Measurements from ENCODE around the gene NOTCH2. TPM values are rescaled to one million over a fixed set of nuclear protein-coding genes. Genes with fewer than 3 reads are reported as not detected.
"Not testable (repeated sequence)": the region's sequence is repeated elsewhere in the genome, so short reads cannot be mapped to it uniquely, and the experiment has no call there.

The NOTCH2 gene
- total RNA-seq, 1 experiment from 2014 or later = 61.5 TPM

- H3K9me3 ChIP-seq (ENCODE audit: low read length); H3K36me3 ChIP-seq (ENCODE audit: low read depth, low read length); H3K4me3 ChIP-seq (ENCODE audit: low read length); H3K27me3 ChIP-seq (ENCODE audit: low read length); CTCF ChIA-PET; H3K27ac ChIP-seq (ENCODE audit: low read length); POLR2A ChIA-PET (ENCODE audit: unreplicated experiment); H3K4me2 ChIP-seq (ENCODE audit: low read length); H3F3A ChIP-seq (ENCODE audit: low read length, unreplicated experiment); H4K20me1 ChIP-seq (ENCODE audit: low read length); H3K79me2 ChIP-seq (ENCODE audit: low read length); H3K4me1 ChIP-seq (ENCODE audit: insufficient read depth, low read length); intact Hi-C loops (cut with micrococcal nuclease); BruUV-seq (replicated peaks); DNase-seq; H3K9me2 ChIP-seq (replicated peaks; ENCODE audit: low read length); H3K9ac ChIP-seq (ENCODE audit: low read length); ATAC-seq; H2AFZ ChIP-seq (ENCODE audit: low read length): not testable (repeated sequence)
Observed at GRCh38 chr1:120008320-120008719, 61.1 kb downstream of the NOTCH2 start.

- H4K20me1 ChIP-seq (ENCODE audit: low read length); H3K27me3 ChIP-seq (ENCODE audit: low read length); H3K9ac ChIP-seq (ENCODE audit: low read length); ATAC-seq; CTCF ChIA-PET; H3K9me2 ChIP-seq (replicated peaks; ENCODE audit: low read length); DNase-seq; BruUV-seq (replicated peaks); H3K36me3 ChIP-seq (ENCODE audit: low read depth, low read length); POLR2A ChIA-PET (ENCODE audit: unreplicated experiment); H3K79me2 ChIP-seq (ENCODE audit: low read length); H3K4me1 ChIP-seq (ENCODE audit: insufficient read depth, low read length); H3K4me3 ChIP-seq (ENCODE audit: low read length); H3F3A ChIP-seq (ENCODE audit: low read length, unreplicated experiment); H3K4me2 ChIP-seq (ENCODE audit: low read length); intact Hi-C loops (cut with micrococcal nuclease); H3K27ac ChIP-seq (ENCODE audit: low read length); H2AFZ ChIP-seq (ENCODE audit: low read length); H3K9me3 ChIP-seq (ENCODE audit: low read length): not testable (repeated sequence)
Observed at GRCh38 chr1:120007850-120008249, 61.6 kb downstream of the NOTCH2 start.

DNA sequence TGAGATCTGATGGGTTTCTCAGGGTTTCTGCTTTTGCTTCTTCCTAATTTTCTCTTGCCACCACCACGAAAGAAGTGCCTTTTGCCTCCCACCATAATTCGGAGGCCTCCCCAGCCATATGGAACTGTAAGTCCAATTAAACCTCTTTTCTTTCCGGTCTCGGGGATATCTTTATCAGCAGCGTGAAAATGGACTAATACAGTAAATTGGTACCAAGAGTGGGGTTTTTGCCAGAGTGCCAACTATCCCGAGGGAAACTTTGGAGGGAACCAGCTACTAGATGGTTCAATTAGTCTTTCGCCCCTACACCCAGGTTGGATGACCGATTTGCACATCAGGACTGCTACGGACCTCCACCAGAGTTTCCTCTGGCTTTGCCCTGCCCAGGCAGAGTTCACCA, 68.4 kb downstream of the NOTCH2 start:
- DNase-seq; H3K27ac ChIP-seq (ENCODE audit: low read length); H3K9ac ChIP-seq (ENCODE audit: low read length); ATAC-seq; H3K36me3 ChIP-seq (ENCODE audit: low read depth, low read length); H3K4me3 ChIP-seq (ENCODE audit: low read length); H3K27me3 ChIP-seq (ENCODE audit: low read length); CTCF ChIA-PET; H4K20me1 ChIP-seq (ENCODE audit: low read length); H3K9me3 ChIP-seq (ENCODE audit: low read length); intact Hi-C loops (cut with micrococcal nuclease); H3K4me2 ChIP-seq (ENCODE audit: low read length); H3K9me2 ChIP-seq (replicated peaks; ENCODE audit: low read length); H2AFZ ChIP-seq (ENCODE audit: low read length); POLR2A ChIA-PET (ENCODE audit: unreplicated experiment); H3K79me2 ChIP-seq (ENCODE audit: low read length); BruUV-seq (replicated peaks); H3K4me1 ChIP-seq (ENCODE audit: insufficient read depth, low read length); H3F3A ChIP-seq (ENCODE audit: low read length, unreplicated experiment): not testable (repeated sequence)

DNA sequence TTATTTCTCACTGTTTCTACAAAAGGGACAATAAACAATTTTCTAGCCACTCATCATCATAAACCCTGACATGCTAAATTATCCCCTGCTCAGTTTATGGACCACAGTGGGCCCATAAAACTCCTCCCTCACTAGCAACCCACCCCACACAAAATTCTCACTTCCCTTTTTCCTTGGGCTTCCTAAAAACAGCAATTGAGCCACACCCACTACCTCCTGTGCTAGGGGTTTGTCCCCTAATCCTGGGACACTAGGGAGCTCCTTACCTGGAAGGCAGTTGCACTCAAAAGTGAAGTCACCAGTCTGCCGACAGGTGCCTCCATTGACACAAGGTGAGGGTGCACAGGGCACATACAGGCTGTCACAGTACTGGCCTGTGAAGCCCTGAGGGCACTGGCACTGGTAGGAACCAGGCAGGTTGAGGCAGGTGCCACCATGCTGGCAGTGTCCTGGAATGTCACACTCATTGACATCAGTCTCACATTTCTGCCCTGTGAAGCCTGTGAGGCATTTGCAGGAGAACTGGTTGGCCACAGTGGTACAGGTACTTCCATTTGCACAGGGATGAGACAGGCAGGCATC, 72.6 kb downstream of the NOTCH2 start:
- H3K4me2 ChIP-seq (ENCODE audit: low read length); H3K36me3 ChIP-seq (ENCODE audit: low read depth, low read length); BruUV-seq (replicated peaks); POLR2A ChIA-PET (ENCODE audit: unreplicated experiment); DNase-seq; ATAC-seq; H4K20me1 ChIP-seq (ENCODE audit: low read length); H2AFZ ChIP-seq (ENCODE audit: low read length); H3K27ac ChIP-seq (ENCODE audit: low read length); H3K27me3 ChIP-seq (ENCODE audit: low read length); H3F3A ChIP-seq (ENCODE audit: low read length, unreplicated experiment); H3K4me3 ChIP-seq (ENCODE audit: low read length); H3K4me1 ChIP-seq (ENCODE audit: insufficient read depth, low read length); intact Hi-C loops (cut with micrococcal nuclease); H3K9me2 ChIP-seq (replicated peaks; ENCODE audit: low read length); CTCF ChIA-PET; H3K9ac ChIP-seq (ENCODE audit: low read length); H3K9me3 ChIP-seq (ENCODE audit: low read length); H3K79me2 ChIP-seq (ENCODE audit: low read length): not testable (repeated sequence)

GRCh38 chr1:119995975-119996374, 73.5 kb downstream of the NOTCH2 start:
- H3F3A ChIP-seq (ENCODE audit: low read length, unreplicated experiment); H3K9me2 ChIP-seq (replicated peaks; ENCODE audit: low read length); H3K27ac ChIP-seq (ENCODE audit: low read length); DNase-seq; H3K9me3 ChIP-seq (ENCODE audit: low read length); H3K4me2 ChIP-seq (ENCODE audit: low read length); H3K36me3 ChIP-seq (ENCODE audit: low read depth, low read length); H3K79me2 ChIP-seq (ENCODE audit: low read length); H3K4me1 ChIP-seq (ENCODE audit: insufficient read depth, low read length); intact Hi-C loops (cut with micrococcal nuclease); BruUV-seq (replicated peaks); H3K4me3 ChIP-seq (ENCODE audit: low read length); CTCF ChIA-PET; H2AFZ ChIP-seq (ENCODE audit: low read length); POLR2A ChIA-PET (ENCODE audit: unreplicated experiment); H4K20me1 ChIP-seq (ENCODE audit: low read length); H3K9ac ChIP-seq (ENCODE audit: low read length); ATAC-seq; H3K27me3 ChIP-seq (ENCODE audit: low read length): not testable (repeated sequence)

All from PC-3 (cell line).